ENCODE measurements around the gene WNK2.

DNA sequence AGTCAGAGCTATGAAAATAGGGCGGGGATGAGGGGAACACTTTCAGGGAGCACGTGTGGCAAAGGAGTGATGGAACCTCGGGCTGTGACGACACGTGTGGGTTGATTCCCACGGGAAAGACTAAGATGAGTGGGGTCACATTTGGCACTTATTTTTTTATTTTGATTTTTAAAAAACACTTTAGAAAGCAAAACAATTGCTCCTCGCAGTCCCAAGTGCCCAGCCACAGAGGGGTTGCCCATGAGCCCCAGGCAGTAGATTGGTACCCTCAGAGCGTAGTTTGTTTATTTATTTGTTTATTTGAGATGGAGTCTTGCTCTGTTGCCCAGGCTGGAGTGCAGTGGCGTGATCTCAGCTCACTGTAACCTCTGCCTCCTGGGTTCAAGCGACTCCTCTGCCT, 69.7 kb downstream of the WNK2 start:
- TF ChIP-seq, protein P1, sequence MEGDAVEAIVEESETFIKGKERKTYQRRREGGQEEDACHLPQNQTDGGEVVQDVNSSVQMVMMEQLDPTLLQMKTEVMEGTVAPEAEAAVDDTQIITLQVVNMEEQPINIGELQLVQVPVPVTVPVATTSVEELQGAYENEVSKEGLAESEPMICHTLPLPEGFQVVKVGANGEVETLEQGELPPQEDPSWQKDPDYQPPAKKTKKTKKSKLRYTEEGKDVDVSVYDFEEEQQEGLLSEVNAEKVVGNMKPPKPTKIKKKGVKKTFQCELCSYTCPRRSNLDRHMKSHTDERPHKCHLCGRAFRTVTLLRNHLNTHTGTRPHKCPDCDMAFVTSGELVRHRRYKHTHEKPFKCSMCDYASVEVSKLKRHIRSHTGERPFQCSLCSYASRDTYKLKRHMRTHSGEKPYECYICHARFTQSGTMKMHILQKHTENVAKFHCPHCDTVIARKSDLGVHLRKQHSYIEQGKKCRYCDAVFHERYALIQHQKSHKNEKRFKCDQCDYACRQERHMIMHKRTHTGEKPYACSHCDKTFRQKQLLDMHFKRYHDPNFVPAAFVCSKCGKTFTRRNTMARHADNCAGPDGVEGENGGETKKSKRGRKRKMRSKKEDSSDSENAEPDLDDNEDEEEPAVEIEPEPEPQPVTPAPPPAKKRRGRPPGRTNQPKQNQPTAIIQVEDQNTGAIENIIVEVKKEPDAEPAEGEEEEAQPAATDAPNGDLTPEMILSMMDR (IDR thresholded peaks at IDR 0.05; ENCODE audit: extremely low read depth in 1 of 2, insufficient read depth in 1 of 2, low read depth in 1 of 2, low read length in 2 of 2): no peak
- TF ChIP-seq POLR2A (IDR thresholded peaks at IDR 0.05; ENCODE audit: low read depth, low read length) (no peak), EZH2 (IDR thresholded peaks at IDR 0.05; ENCODE audit: borderline replicate concordance, low read depth, low read length, severe bottlenecking) (no peak), JUN (IDR thresholded peaks at IDR 0.05; ENCODE audit: borderline replicate concordance, insufficient read depth, insufficient read length, low read depth) (no peak)

Data from endothelial cell of umbilical vein (primary cell).